Measurements from ENCODE around the gene THG1L. TPM values are rescaled to one million over a fixed set of nuclear protein-coding genes. Genes with fewer than 3 reads are reported as not detected.

THG1L gene
- total RNA-seq, 1 experiment from 2014 or later, result 12.9 TPM

GRCh38 chr5:157735991-157736390 is 4.8 kb downstream of the THG1L start:
- H3K27ac ChIP-seq (ENCODE audit: insufficient read length, low read depth, low read length), result no peak overlapping the region
- H3K27me3 ChIP-seq (ENCODE audit: insufficient read depth, low read length), result no peaks in the 10 kb centered on the region
- H3K79me2 ChIP-seq (ENCODE audit: insufficient read depth, low read length), result no peaks in the 10 kb centered on the region; the same call in 1 of the 2 replicates
- no peaks in the 10 kb centered on the region for H3K23me2 ChIP-seq (ENCODE audit: insufficient read length, low read depth, low read length, poor library complexity, severe bottlenecking)
- H4K20me1 ChIP-seq (ENCODE audit: control insufficient read depth, insufficient read depth, insufficient read length), result no peaks in the 10 kb centered on the region
- H2AK5ac ChIP-seq (ENCODE audit: insufficient read length, low read length), result no peak overlapping the region
- H3T11ph ChIP-seq (ENCODE audit: low read length), result no peak overlapping the region
- H4K5ac ChIP-seq (ENCODE audit: insufficient read length, low read depth, low read length), result no peak overlapping the region
- H3K9me3 ChIP-seq (ENCODE audit: control insufficient read depth, low read depth, low read length), result no peaks in the 10 kb centered on the region
- Mint-ChIP-seq H3K36me3 (ENCODE audit: insufficient read depth in 1 of 3, low read depth in 3 of 3) (peaks cover 28 to 54% (median 46%) of the 10 kb centered on the region in 3 experiments), H3K27ac (no peak overlapping the region), H3K4me3 (no peak overlapping the region), H3K27me3 (ENCODE audit: low read depth) (no peaks in the 10 kb centered on the region; the same call in 1 of the 2 replicates), H3K9me3 (peaks cover 0 to 7% of the 10 kb centered on the region in 2 experiments; a peak in 2 of 5 replicates), H3K4me1 (peaks cover 1 to 8% of the 10 kb centered on the region in 2 experiments)
- H2AFZ ChIP-seq (ENCODE audit: low read length), result no peak overlapping the region
- no peak for DNase-seq
- H3K14ac ChIP-seq (ENCODE audit: insufficient read depth, low read length), result no peak overlapping the region
- H3K4me1 ChIP-seq (ENCODE audit: insufficient read depth, low read length), result no peaks in the 10 kb centered on the region
- no peak overlapping the region for H3K4ac ChIP-seq (ENCODE audit: low read depth, low read length)
- H4K8ac ChIP-seq (replicated peaks; ENCODE audit: insufficient read length, low read depth, low read length), result no peak overlapping the region
- no peaks in the 10 kb centered on the region for H3K79me1 ChIP-seq (ENCODE audit: insufficient read depth, low read depth, low read length, poor library complexity, severe bottlenecking)
- H2BK20ac ChIP-seq (ENCODE audit: low read depth, low read length, poor library complexity, severe bottlenecking), result no peak overlapping the region
- H3K56ac ChIP-seq (ENCODE audit: insufficient read length, low read depth, low read length), result no peak overlapping the region
- TF ChIP-seq CTCF (conservative IDR thresholded peaks at IDR 0.05), result no peak
- no peak overlapping the region for H3K23ac ChIP-seq (ENCODE audit: insufficient read length, low read depth, low read length)
- no peak overlapping the region for H2BK15ac ChIP-seq (ENCODE audit: low read depth, low read length)
- H2BK120ac ChIP-seq (ENCODE audit: low read depth, low read length, poor library complexity, severe bottlenecking), result no peak overlapping the region
- H4K91ac ChIP-seq (ENCODE audit: insufficient read length, low read depth, low read length), result no peak overlapping the region
- H3K18ac ChIP-seq (ENCODE audit: insufficient read length, low read depth, low read length), result no peak overlapping the region
- H2BK5ac ChIP-seq (ENCODE audit: insufficient read length, low read length), result no peak overlapping the region
- no peak overlapping the region for H3K4me2 ChIP-seq (ENCODE audit: insufficient read depth, insufficient read length, low read length)
- no peak overlapping the region for H2BK12ac ChIP-seq (ENCODE audit: insufficient read length, low read depth, low read length)
- no CpG with 5 or more reads among the region's 6 CpGs for WGBS (ENCODE audit: extremely low coverage, insufficient read length, low lambda C conversion rate)
- H3K9ac ChIP-seq (ENCODE audit: extremely low read depth, insufficient read length, low read length), result no peak overlapping the region
